HS-5 (cell line): ENCODE measurements around the gene TMEM183A.
A peak's percentile ranks its signal among the peaks of the same experiment; 100 is the strongest.

ENCODE experiments used
- DNase-seq: peaks from one replicate; pipeline ENCODE4 v3.0.0-alpha.2; 2012; ENCODE audit warnings: low read depth

The TMEM183A gene

DNA sequence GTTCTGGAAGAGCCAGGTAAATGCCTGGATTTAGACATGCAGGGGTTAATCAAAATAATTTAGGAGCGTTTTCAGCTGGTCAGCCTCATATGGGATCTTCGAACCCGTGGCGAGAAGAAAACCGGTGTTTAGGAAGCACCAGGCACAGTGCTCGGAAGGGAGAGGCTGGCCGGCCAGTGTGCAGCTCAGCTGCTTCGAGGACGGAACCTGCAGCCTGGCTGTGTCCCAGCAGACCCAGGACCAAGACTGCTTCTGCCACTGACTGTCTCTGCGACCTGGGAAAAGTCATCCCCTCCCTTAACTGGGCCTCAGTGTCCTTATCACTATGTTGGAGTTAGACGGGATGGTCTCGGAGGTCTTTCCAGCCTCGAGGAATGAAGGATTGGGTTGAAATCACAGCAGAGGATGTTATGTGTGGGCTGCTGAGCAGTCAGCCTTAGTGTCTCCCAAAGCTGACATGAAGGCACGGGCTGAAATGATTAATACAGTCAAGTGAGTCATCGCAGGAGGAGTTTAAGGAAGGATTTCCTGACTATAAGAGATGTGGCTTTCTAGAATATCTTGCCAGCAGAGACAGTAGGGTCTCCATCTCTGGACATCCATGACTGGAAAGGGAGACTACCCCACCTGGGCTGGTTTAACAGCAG lies 39.9 kb downstream of the TMEM183A start:
- DNase-seq = peak; percentile 50

DNA sequence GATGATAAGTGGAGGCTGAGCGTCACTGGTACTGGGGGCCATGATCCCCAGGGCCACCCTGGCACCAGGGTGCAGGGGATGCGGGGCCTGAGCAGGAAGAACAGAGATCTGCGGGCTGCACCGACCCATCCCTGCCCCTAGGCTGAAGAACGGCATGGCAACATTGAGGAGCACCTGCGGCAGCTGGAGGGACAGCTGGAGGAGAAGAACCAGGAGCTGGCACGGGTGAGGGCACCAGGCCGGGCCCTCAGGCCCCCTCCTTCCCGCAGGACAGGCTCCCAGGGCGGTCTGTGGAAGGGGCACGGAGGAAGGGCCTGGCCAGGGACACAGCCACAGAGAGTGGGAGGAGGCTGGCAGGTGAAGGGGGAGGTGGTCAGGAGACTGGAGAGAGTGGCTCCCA lies 40.9 kb downstream of the TMEM183A start:
- no peak for DNase-seq

DNA sequence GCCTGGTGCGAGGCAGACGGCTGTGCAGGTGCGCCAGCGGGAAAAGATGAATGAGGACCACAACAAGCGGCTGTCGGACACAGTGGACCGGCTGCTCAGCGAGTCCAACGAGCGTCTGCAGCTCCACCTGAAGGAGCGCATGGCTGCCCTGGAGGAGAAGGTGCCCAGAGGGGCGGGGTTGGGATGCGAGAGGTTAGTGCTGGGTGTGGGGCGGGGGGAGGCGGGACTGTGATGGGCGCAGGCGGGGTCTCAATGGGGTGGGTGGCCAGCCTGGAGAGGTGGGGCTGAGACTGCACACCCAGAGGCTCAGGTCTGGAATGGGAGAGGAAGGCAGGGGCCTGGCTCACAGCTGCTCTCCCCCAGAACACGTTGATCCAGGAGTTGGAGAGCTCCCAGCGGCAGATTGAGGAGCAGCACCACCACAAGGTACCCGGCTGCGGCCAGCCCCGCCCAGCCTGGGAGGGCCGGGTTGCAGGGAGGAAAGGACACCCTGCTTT lies 41.4 kb downstream of the TMEM183A start:
- DNase-seq = no peak

DNA sequence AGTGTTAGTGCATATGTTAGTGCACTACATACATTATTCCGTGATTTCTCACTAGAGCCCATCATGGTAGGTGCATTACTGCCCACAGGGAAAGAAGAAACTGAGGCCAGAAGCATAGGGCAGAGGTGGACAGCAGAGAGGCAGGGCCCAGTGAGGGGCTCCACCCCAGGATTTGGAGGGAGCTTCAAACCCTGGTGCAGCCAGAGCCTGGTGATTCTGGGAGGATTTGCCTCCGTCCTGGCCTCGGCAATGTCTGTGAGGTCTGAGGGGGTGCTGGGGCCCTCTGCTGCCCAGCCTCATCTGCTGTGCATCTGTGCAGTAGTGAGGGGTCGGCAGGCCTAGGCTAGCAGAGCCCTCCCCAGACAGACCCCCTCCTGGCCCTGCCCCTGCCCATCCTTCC lies 41.9 kb downstream of the TMEM183A start:
- DNase-seq = no peak

DNA sequence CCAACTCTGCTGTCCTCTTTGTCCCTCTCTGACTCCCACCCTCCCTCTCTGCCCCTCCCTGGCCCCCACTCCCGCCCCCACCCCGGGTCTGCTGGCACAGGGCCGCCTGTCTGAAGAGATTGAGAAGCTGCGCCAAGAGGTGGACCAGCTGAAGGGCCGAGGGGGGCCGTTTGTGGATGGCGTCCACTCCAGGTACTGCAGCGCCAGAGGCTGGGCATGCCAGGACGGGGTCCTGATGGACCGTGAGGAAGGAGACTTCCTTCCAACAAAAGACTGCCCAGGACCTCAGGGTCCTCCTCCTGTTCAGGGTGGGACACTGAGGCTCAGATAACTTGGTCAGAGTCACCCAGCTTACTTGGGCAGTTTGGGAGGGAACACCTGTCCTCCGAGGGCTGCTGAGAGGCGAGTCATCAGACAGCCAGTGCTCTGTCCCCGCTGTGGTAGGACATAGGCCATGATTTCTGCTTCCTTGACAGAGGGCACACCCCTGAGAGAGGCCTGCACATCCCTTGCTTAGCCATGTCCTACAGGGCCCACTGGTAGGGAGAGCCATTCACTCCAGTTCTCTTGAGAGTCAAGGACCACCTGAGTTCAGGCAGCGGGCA lies 42.5 kb downstream of the TMEM183A start:
- DNase-seq = no peak

DNA sequence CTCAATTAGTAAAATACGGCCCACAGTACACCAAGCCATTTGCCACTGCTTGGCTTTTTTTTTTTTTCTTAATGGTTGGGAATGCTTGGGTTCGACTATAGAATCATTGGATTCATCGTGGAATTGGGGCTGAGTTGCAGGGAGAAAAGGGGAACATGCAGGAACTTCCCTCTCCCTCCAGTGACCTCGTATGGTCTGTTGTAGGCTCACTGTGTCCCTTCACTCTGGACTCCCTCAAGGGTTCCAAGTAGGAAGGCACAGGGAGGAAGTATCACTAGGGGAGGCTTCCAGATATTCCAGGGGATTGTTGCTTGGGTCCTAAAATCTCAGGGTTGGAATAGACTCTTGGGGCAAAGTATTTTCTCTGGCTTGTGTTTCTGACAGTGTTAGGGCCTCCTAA lies 43.7 kb downstream of the TMEM183A start:
- no peak for DNase-seq

DNA sequence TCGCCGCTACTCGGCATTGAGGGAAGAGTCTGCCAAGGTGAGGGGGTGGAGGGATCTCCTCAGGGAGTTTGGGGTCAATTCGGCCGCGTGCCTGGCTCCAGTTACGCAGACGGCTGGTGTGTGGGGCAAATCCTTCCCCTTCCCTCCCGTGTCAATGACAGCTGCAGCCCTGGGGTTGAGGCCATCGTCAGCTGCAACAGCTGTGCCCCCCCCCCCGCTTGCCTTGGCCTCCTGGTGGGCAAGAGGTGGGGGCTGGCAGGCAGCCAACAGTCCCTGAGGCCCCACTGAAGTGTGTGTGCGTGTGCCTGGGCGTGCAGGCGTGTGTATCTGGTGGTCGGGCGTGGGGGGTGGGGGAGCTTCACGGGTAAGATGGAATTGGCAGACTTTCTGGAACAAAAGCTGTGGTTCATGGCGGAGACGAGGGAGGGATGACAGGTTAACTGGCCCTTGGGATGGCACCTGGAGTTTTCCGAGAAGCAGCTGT lies 44.7 kb downstream of the TMEM183A start:
- no peak for DNase-seq

DNA sequence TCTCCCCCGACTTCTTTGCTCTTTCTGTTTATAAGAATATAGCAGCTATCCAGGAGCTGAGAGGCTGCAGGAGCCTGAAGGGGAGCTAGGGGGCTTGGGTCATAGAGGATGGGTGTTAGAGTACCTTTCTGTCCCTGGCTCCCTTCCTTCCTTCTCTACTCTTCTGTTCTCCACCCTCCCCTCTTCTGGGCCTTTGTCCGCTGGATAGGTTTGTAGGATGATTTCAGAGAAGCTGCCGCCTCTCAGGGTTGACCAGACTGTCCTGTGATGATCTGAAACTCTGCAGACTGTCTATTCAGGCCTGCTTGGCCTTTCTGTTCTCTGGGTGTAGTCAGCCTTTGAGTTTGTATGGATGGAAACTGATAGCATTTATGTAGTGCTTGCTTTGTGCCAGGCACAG lies 45.4 kb downstream of the TMEM183A start:
- no peak for DNase-seq

DNA sequence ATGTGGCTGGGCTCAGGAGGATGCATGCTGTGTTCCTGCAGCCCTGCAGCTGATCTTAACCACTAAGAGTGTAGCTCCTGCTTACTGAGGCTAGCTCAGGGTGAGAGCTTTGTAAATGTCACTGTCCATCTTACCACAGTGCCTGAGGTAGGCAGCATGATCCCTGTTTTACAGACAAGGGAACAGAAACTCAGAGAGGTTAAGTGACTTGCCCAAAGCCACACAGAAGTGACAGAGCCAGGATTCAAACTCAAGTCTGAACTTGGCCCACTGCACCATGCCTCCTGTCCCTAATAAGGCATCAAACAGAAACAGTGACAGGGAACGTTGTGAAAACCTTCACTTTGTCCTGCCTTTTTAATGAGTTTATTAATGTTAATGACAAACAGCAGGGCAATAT lies 47.0 kb downstream of the TMEM183A start:
- DNase-seq = no peak

DNA sequence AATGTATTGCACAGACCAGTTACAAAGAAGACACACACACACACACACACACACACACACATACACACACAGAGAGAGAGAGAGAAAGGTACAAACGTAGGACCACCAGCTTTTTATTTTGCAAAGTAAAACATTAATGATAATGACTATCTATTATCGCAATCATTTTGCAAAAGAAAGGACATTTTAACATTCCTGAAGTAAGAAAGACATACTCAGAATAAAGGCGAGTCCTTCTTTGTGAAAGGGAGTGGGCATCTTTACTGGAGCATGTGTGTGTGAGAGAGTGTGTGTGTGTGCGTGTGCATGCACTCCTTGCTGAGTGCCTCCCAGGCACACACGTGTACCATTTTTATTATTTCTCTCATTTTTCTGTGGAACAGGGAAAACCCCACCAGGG lies 47.5 kb downstream of the TMEM183A start:
- DNase-seq = no peak

DNA sequence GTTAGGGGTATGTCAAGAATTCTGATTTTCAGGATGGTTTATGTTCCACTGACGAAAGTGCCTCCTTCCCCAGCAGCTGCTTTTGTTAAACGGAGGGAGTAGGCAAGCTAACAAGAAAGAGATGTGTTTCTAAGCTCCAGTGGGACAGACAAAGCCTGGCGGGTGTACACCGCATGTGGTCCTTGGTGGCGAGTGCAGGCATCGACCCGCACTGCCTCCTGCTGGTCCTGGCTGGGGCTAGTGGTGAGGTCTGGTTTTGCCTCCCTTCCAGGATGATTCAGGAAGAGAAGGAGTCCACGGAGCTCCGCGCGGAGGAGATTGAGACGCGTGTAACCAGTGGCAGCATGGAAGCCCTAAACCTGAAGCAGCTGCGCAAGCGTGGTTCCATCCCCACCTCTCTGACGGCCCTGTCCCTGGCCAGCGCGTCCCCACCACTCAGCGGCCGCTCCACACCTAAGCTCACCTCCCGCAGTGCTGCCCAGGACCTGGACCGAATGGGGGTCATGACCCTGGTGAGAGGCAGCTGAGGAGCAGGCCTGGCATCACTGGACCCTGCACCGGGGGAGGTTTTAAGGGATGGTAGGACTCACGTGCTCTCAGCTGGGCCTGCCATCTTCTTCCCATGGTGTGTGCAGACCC lies 48.1 kb downstream of the TMEM183A start:
- no peak for DNase-seq

DNA sequence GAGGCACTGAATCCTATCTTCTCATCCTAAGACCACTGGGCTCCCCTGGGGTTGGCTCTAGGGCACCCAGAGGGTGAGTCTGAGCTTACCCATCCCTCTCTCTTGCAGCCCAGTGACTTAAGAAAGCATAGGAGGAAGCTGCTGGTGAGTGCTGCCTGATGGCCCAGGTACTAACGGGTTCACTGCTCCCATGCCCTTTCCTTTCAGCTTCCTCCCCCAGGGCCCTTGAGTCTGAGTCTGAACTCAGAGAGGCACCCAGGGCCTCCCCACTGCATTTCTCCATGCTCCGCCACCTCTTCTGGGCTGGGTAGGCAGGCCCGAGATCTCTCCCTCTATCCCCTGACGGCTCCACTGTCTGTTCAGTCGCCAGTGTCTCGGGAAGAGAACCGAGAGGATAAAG lies 48.8 kb downstream of the TMEM183A start:
- no peak for DNase-seq

DNA sequence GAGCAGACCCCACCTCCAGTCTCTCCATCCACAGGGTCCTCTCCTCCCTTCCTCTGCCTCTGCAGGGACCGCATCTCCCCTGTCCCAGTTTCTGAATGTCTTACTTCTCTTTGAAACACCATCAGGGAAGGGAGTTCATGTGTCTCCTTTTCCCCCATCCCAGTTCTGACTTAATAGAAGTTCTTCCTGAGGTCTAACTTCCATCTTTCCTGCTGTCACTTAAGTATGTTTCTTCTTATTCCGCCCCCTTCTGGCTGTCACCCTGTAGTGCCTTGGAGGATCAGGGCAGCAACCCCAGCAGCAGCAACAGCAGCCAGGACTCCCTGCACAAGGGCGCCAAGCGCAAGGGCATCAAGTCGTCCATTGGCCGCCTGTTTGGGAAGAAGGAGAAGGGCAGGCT lies 49.3 kb downstream of the TMEM183A start:
- no peak for DNase-seq

DNA sequence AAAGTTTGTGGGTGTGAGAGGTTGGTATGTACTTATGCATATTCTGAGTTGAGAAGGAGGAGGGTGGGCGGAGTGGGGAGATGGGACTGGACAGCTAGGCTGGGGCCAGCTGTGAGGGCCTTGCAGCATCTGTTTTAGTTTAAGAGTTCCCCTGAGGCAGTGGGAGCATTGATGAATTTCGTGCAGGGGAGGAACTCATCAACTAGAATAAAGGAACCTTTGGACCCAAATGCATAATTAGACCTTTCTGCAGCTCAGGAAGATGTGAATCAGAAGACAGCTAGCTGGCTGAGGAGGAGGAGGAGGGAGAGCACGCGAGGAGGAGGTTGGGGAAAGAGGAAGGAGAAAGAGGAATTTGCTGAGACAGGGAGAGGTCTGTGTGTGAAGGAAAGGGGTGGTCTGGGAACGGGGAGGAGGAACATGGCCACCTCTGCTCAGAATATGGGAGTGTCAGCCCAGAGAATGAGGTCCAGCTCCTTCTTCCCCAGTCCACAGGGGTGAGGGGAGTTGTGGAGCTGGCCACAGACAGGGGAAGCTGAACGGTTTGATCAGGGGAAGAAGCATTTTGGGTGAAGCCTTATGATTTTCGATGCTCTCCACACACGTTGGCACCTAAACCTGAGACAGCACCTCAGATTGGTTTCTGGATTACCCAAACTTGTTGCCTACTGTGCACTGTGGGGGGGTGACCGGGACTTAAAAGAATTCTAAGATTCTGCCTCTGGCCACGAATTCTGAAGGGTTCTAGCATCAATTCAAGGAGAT lies 50.9 kb downstream of the TMEM183A start:
- no peak for DNase-seq

DNA sequence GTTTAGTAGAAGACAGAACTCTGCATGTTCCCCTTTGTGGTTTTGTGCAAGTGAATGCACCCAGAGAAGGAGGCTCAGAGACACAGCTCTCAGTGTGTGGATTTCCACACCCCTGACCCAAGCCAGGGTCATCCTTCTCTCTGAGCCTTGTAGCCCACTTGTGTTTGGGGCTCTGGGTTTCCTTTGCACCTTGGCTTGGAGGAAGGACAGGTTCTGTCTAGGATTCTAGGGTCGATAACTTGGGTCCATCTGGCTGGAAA lies 51.4 kb downstream of the TMEM183A start:
- DNase-seq = no peak

DNA sequence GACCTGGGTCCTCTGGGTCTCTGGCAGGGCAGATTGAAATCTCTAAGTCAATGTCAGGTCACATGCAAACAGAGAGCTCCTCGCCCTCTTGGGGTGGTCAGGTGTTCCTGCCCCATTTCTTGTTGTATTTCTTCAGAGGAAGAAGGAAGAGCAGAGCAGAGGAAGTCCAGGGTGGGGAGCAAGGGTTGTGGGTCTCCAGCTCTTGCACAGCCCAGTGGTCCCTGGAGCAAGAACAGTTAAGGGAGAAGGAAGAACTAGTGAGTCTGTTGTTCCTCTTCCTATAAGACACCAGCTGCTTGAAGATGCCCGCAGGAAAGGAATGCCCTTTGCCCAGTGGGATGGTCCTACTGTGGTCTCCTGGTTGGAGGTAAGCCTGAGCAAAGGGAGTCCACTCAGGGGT lies 52.3 kb downstream of the TMEM183A start:
- DNase-seq = no peak

DNA sequence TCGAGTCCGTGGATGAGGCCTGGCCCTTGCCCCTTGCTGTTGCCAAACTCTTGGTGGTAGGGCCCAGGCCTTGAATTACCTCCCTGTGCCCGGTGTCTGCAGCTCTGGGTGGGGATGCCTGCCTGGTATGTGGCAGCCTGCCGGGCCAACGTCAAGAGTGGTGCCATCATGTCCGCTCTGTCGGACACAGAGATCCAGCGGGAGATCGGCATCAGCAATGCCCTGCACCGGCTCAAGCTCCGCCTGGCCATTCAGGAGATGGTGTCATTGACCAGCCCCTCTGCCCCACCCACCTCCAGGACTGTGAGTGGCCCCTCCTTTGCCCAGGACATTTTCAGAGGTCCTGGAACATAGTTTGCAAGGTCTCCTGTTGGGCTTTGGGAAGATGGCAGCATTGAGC lies 52.9 kb downstream of the TMEM183A start:
- no peak for DNase-seq

DNA sequence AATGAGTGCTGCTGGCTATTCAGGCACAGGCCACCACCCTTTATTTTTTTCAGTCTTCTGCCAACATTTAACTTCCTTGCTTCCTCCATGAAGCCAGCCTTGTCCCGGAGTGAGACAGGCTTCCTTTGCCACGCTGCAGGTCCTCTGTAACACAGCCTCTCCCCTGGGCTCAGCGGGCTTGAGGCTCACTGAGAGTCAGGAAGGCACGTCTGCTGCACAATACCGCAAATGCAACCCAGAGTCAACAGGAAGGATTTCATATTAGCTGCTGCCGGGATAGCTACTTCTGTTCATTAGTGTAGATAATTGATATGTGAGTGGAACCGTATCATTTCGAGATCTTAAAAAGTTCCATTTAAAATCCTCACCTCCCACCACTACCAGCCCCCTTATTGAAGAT lies 56.1 kb downstream of the TMEM183A start:
- no peak for DNase-seq

DNA sequence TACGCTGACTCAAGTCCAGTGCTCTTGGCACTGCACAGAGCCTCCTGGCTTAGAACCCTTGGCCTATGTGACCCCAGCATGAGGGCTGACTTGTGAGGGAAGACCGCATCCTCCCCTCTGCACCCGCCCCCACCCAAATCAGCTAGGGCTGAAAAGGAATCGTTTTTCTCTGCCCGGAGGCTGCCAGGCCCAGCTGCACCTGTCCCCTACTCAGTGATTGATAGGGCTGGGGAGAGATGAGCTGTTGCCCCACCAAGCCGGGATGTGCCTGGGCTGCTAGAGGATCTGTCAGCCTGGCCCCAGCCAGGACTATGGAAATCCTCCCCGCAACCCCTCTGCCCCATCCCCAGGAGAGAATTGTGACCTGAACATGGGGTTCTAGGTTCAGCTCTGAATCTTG lies 58.0 kb downstream of the TMEM183A start:
- no peak for DNase-seq

DNA sequence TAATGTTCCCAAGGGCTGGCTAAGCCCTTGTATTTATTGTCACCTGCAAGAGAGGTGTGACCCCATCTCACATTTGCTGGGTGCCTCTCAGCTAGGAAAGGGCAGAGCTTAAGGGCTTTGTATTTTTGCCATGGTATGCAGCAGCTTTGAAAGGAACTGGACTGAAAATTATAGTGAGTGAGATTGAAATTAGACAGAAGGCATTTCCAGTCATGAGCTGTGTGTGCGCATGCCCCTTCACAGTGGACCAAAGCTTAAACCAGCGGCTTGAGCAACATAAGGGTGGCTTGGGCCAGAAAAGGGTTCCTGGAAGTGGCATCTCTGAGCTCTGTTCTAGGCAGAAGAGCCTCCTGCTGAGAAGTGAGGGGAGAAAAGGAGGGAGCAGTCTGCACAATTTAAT lies 58.8 kb downstream of the TMEM183A start:
- no peak for DNase-seq

DNA sequence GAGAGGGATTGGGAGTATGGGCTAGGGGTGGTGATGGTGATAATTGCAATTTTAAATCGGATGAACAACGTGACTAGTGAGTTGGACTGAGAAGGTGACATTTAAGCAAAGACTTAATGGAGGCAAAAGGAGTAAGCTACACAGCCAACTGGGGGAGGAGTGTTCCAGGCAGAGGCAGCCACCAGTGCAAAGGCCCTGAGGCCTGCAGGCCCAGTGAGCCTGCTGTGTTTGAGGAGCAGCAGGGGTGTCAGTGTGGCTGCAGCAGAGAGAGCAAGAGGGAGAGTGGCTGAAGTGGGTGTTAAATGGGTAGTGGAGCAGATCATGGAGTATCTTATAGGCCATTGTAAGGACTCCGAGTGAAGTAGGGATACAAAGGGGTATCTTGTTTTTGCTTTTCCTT lies 59.8 kb downstream of the TMEM183A start:
- DNase-seq = no peak

DNA sequence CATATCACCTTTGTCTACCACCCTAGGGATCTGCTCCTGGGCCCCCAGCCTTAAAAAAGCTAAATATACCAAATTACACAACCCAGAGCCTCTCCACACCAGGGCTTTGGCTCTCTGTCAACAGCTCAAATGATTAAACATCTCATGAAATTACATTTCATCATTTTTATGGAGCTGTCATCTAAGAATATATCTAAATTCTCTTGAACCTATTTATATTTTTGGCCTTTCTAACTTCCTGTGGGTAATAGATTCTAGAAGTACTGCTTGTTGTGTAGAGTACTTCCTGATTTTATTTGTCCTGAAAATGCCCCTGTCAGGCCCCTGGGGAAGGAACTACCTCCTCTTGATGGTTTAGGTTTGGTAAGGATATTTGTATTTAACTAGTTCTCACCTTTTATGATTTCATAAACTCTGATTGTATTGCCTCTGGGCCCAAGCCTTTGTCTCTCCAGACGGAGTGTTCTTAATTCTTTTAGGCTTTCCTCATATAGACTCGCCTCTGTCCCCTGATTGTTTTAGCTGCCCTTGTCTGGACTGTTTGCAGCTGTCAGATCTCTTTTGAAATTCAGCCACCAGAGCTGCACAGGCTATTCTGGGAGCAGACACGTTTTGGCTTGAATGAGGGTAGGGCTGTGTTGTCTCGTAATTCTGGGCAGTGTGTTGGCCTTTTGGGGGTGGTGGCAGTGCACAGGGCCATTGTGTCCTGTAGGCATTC lies 62.0 kb downstream of the TMEM183A start:
- DNase-seq = no peak
